ENCODE measurements around the gene CCNI. TPM values are rescaled to one million over a fixed set of nuclear protein-coding genes. Genes with fewer than 3 reads are reported as not detected.

Gene CCNI
- total RNA-seq (2022; extraction: Qiagen RNA extraction; ENCODE audit: low read depth): 50.0 to 73.4 TPM (median 69.6 TPM) in 5 replicates

GRCh38 chr4:77075869-77076799 lies at the start of gene CCNI:
TSS of gene CCNI (minus strand) at chr4:77075989. CDS start at chr4:77066362, 9,627 bp downstream.

Other genes starting within 250 kb of the CCNI start
- gene SOWAHB, start 177.8 kb downstream of the CCNI start, total RNA-seq (2022; extraction: Qiagen RNA extraction; ENCODE audit: low read depth): not detected in 5 replicates
- gene SEPTIN11, start 126.2 kb downstream of the CCNI start, total RNA-seq (2022; extraction: Qiagen RNA extraction; ENCODE audit: low read depth): 21.6 to 41.6 TPM (median 38.5 TPM) in 5 replicates
- 1.9 to 5.5 TPM (median 4.8 TPM) in 5 replicates for gene CCNG2, start 81.2 kb upstream of the CCNI start, total RNA-seq (2022; extraction: Qiagen RNA extraction; ENCODE audit: low read depth)

All from A549 treated with ZK216348 at 1 μM for 4 hours (cell line).